NT2/D1 (cell line): ENCODE data around the gene ZNF22.

Experiments
- DNase-seq: peaks from one replicate; pipeline ENCODE4 v3.0.0-alpha.2; 2011; ENCODE audit warnings: low read depth, low spot score
- H3K27me3 ChIP-seq: 2 replicates; pipeline ENCODE4 v1.6.0; 2011; ENCODE audit warnings: mild to moderate bottlenecking; ENCODE audit not compliant: insufficient read length, insufficient read depth
- H3K36me3 ChIP-seq: 2 replicates; pipeline ENCODE4 v1.6.1; 2011; ENCODE audit warnings: mild to moderate bottlenecking, low read length, mixed read lengths; ENCODE audit not compliant: insufficient read depth, insufficient read length
- H3K4me1 ChIP-seq: 2 replicates; pipeline ENCODE4 v1.5.1; 2011; ENCODE audit not compliant: insufficient read depth, insufficient read length
- H3K4me3 ChIP-seq: 2 replicates; pipeline ENCODE4 v1.5.1; 2011; ENCODE audit warnings: low read depth; ENCODE audit not compliant: insufficient read length
- H3K9ac ChIP-seq: 2 replicates; pipeline ENCODE4 v1.6.0; 2011; ENCODE audit warnings: low read depth; ENCODE audit not compliant: insufficient read length
- H3K9me3 ChIP-seq: 2 replicates; pipeline ENCODE4 v1.5.1; 2011; ENCODE audit warnings: mild to moderate bottlenecking, low read length; ENCODE audit not compliant: insufficient read depth
- SUZ12 ChIP-seq: IDR thresholded peaks from 2 replicates; pipeline ENCODE4 v1.6.1; 2011; ENCODE audit not compliant: insufficient read length, insufficient read depth; ENCODE audit errors: extremely low read depth
- YY1 ChIP-seq: IDR thresholded peaks from 2 replicates; pipeline ENCODE4 v1.6.1; 2011; ENCODE audit not compliant: insufficient read length, insufficient read depth
- ZNF274 ChIP-seq: IDR thresholded peaks from 2 replicates; pipeline ENCODE4 v1.6.1; 2011; ENCODE audit warnings: mild to moderate bottlenecking, low read depth, low read length

Gene ZNF22

DNA sequence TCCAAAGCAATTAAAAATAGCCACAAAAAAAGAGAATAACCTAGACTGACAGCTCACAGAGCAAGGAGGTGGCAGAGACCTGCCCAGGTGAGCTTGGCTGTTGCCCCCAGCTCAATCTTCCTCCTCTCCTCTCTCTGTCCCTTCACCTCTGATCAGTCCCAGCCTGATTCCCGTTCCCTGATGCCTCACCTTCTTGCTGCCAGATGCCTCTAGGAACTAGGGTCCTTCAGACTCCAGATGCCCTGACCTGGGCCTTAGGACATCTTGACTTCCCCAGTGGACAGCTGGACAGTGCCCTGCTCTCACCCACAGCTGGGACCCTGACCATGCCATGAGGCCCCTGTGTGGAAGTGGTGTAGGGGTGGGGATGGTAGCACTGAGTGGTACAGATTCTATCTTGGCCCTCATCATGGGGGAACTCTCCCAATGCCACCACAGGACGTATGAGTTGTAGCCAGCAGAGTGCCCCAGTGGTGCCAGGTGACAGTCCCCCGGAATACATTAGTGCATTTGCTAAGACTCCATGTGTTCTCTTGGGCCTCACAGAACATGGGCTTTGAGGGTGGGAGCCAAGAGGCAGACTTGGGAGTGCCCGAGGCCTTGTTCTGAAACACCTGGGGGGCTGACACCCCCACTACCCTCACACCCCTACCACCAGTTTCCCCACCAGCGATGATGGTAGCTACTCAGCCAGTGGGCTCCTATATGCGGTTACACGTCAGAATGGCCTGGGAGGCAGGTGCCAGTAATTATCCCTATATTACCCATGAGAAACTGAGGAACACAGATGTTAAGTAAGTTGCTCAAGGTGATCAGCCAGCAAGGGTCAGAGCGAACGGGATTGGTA lies 24.1 kb upstream of the ZNF22 start:
- Histone ChIP-seq H3K4me3 (no peak overlapping the region), H3K9me3 (no peaks in the 10 kb centered on the region), H3K4me1 (peaks cover 44% of the 10 kb centered on the region), H3K9ac (peak overlapping the region; percentile 42), H3K27me3 (no peaks in the 10 kb centered on the region), H3K36me3 (peaks cover 20% of the 10 kb centered on the region)
- TF ChIP-seq SUZ12 = no peak
- no peak for TF ChIP-seq YY1
- TF ChIP-seq ZNF274 = no peak
- no peak for DNase-seq

DNA sequence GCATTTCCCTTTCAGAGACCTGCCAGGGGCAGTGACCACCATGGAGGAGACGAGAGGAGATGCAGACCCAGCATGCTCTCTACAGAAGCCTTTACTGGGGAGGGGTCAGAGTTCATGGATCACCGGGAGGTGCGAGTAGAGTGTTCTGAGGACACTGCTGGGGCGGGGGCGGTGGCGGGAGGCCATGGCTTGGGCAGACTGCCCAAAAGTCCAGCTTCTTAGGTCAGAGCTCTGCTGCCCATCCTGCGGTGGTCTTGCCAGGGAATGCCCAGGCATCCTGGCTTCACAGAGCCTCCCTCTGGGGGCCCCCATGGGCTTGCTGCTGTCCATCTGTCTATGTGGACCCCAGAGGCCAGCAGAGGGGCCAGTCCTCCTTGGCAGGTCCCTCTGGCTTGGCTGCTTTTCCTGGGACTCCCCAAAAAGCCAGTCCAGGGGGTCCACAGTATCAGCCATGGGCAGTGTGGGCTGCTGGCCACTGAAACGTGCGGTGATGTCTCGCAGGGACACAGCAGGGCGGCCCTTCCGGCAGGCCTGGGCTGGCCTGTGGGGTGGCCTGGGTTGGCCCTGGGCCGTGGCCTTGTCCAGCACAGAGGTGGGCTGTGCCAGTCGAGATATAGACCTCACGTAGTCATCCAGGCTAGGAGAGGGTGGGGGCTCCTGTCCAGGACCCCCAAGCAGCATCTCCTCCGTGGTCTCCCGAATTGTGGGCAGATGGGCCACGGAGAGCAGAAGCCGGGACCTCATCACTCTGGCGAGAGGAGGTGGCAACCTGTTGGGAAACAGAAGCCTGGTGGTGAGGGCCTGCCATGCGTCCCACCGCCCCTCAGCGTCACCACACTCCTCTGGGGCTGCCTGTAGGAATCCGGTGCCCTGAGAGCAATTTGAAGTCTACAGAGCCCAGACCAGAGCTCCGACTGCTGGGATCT lies 23.2 kb upstream of the ZNF22 start:
- H3K27me3 ChIP-seq = no peaks in the 10 kb centered on the region
- H3K4me3 ChIP-seq = peak overlapping the region; percentile 54
- peaks cover 50% of the 10 kb centered on the region for H3K4me1 ChIP-seq
- TF ChIP-seq YY1 (no peak), SUZ12 (no peak), ZNF274 (no peak)
- no peak for DNase-seq
- H3K9me3 ChIP-seq = no peaks in the 10 kb centered on the region
- peaks cover 20% of the 10 kb centered on the region for H3K36me3 ChIP-seq
- peak overlapping the region; percentile 63 for H3K9ac ChIP-seq

DNA sequence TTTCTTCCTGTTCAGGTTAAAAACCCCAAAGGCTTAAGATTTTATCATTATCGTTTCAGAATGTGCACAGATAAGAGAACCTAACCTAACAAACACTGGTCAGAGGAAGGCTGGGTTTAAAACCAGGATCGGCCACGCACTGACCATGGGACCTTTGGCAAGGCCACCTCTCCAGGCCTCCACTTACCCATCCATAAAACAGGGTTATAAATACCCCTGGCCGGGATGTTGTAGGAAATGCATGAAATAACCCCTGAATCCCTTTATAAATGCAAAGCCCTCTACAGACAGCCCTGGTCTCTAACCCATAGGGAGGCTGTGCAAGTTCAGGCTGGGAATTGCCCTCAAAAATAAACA lies 22.5 kb upstream of the ZNF22 start:
- DNase-seq = no peak
- Histone ChIP-seq H3K9me3 (no peaks in the 10 kb centered on the region), H3K9ac (peak overlapping the region; percentile 63), H3K4me3 (peak overlapping the region; percentile 54), H3K4me1 (peaks cover 44% of the 10 kb centered on the region), H3K27me3 (no peaks in the 10 kb centered on the region), H3K36me3 (peaks cover 20% of the 10 kb centered on the region)
- TF ChIP-seq YY1 (no peak), ZNF274 (no peak), SUZ12 (no peak)

DNA sequence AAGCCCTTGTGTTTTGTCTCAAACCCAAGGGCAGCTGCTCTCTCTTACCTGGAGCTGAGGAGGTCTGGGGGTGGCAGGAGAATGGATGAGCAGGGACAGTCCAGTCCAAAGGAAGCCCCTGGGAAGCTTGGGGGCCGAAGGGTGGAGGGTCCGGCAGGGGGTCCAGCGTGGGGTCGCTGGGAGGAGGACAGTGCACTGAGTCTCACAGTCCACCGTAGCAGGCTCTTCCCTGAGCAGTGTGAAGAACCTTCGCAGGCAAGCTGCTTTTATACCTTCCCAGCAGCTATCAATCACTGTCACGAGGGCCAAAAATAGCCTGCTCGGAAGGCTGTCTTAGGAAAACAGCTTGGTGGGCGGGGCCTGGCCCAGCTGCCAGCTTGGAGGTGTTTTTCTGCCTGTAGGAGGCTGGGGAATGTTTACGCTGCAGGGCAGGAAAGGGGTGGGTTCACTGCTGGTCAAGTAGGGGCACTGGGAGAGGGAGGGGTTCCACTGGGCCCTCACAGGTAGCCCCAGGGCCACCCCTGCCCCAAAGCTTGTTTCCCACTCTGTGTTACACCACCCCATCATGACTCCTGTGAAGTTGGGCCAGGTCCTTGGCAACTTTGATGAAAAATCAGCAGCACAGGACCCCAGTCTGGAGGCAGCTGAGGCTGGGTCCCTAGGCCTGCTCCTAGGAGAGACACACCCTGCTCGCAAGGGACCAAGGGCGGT lies 22.0 kb upstream of the ZNF22 start, which contains the start of gene DEPP1:
TSS of gene DEPP1 (minus strand) at position 240 of the 711 bp plus-strand sequence. CDS start 779 bp downstream, outside the sequence.
- H3K9ac ChIP-seq = peak within 1 kb of the TSS; percentile 63
- H3K36me3 ChIP-seq = peaks cover 20% of the 10 kb centered on the region
- peak; percentile 77 for DNase-seq
- TF ChIP-seq YY1 (no peak), SUZ12 (no peak), ZNF274 (no peak)
- H3K4me3 ChIP-seq = peak within 1 kb of the TSS; percentile 54
- no peaks in the 10 kb centered on the region for H3K27me3 ChIP-seq
- H3K9me3 ChIP-seq = no peaks in the 10 kb centered on the region
- peaks cover 44% of the 10 kb centered on the region for H3K4me1 ChIP-seq

DNA sequence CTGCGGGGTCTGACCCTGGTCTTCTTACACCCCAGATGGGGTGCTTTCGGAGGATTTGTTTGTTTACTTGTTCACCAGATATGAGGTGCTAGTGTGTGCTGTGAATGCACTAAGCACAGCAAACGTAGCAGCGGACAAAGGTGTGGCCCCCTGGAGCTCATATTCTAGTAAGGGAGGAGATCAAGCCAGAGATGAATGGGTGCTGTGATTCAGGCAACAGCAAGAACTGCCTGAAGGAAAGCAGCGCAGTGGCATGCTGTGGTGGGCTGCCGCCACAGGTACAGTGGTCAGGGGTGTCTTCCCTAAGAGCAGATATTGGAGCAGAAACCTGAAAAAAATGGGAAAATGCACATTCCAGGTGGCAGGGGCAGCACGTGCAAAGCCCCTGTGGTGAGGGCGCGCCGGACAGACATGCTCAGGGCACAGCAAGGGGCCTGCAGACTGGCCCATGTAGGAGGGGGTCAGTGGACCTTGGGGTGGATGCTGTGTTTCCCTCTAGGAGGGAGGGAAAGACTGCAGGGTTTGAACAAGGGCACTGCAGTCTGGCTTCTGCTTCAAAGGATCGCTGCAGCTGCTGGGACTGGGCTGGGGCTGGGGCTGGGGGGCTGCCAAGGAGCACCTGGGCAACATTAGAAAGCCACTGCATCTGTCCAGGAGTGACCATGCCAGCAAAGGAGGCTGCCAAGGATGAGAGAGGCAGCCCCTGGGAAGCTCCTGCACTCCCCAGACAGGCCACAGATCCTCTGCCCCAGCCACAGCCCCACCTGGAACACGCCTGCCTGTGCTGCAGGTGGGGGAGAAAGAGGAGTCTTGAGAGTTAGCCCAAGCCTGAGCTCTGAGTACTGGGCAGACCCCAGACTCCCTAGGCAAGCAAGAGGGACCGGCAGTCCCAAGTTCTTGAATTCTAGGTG lies 21.2 kb upstream of the ZNF22 start:
- DNase-seq = no peak
- peak overlapping the region; percentile 42 for H3K9ac ChIP-seq
- TF ChIP-seq SUZ12 = no peak
- no peaks in the 10 kb centered on the region for H3K9me3 ChIP-seq
- H3K27me3 ChIP-seq = no peaks in the 10 kb centered on the region
- no peak overlapping the region for H3K4me3 ChIP-seq
- peaks cover 27% of the 10 kb centered on the region for H3K36me3 ChIP-seq
- H3K4me1 ChIP-seq = peaks cover 41% of the 10 kb centered on the region

DNA sequence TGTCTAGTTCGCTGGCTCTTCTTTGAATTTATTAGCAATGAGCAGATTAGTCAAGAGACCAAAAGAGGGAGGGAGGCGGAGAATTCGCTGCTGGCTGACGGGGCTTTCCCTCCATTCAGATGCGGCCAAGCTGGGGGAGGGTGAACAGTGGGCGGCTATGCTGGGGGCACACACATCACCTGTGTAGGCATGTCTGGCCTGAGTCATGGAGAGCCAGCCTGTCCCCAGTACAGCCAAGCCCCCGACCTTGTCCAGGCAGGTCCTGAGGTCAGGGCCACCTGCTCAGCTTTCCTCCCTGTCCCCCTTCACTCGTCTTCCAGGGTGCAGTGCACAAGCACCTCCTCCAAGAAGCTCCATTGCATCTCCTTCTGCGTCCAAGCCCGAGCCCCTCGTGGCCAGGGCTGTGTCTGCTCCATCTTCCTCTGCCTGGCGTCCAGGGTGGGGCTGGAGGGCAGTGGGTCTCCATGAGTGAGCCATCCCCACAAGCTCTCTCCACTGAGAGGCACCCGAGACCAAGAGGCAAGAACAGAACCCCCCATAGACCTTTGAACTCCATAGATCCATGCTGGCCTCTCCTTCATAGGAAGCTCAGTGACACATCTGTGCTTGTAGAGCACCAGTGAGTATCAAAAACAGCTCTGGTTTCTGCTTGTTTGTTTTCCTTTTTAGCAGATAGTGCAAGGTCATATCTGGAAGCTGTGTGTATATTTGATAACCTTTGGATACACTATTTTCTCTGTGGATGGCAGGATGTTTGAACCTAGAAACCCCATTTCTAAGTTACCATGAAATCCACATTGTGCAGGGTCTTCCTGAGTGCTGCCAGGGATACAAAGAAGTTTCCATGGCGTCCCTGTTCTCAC lies 20.2 kb upstream of the ZNF22 start:
- no peak for DNase-seq
- Histone ChIP-seq H3K9ac (no peak overlapping the region), H3K4me3 (no peak overlapping the region), H3K27me3 (no peaks in the 10 kb centered on the region), H3K9me3 (no peaks in the 10 kb centered on the region), H3K36me3 (peaks cover 32% of the 10 kb centered on the region), H3K4me1 (peaks cover 46% of the 10 kb centered on the region)
- no peak for TF ChIP-seq YY1
- TF ChIP-seq SUZ12 = no peak
- TF ChIP-seq ZNF274 = no peak
